ENCODE data around the gene KCNIP3.

The KCNIP3 gene

GRCh38 chr2:95312543-95313201 is 15.5 kb downstream of the KCNIP3 start:
- no peak for DNase-seq (ENCODE audit: low read depth)

DNA sequence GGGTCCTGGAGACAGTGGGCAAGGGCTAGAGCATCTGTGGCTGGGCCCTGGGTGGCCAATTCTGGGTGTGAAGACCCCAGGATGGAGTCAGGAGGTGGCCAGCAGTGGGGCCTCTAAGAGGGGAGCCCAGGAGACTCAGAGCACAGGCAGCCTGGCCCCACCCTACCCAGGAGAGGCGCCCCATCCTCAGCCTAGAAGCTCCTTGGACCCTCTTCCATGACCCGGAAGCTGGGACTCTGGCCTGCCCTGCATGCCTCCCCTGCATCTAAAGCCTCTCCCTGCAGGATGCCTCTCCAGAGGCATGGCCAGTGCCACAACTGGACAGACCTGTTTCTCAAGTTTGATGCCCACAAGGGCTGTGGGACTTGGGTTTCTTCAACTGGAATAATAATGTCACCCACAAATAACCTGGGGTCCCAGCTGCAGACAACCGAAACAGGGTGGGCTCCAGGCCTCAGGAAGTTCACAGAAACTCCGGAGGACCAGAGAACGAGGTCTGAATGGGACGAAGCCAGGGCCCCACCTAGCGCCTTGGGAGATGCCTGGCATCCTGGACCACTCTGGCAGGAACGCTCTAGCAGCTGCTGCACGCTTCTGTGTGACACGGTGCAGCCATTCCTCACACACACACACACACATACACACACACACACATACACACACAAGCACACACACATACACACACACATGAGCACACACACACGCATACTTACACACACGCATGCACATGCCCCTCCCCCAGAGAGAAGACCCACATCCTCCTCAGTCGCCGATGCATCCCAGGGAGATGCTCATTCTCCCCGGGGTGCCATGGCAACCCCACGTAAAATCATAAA is 16.4 kb downstream of the KCNIP3 start:
- no peak for DNase-seq (ENCODE audit: low read depth)

- no peak for DNase-seq (ENCODE audit: low read depth)
Measured at GRCh38 chr2:95314598-95314963, 17.4 kb downstream of the KCNIP3 start.

- DNase-seq (ENCODE audit: low read depth), result peak; percentile 59
Measured at GRCh38 chr2:95314964-95315611, 17.9 kb downstream of the KCNIP3 start.

DNA sequence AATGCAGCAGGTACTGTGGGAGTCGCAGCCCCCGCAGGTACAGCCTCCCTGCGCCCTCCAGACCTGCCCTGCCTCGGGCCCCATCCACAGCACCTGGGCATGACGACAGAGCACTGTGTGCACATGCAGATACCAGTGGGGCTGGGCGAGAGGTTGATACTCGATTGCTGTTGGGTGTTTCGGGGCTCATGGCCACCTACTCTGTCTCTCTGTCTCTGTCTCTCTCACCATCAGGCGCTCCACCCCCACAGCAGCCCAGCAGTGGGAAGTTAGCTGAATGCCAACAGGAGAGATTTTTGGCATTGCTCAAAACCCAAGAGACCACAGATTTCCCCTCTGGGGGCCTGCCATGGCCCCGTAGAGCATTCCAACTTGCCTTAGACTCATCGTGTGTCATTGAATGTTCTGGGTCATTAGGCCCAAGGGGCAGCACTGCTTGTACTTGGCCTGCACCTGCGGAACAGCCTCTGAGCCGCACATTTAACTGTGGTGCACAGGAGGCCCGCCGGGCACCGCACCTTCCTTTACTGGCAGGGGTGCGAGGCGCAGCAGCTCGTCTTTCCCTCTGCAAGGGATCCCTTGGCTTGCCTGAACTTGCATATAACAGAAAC is 18.8 kb downstream of the KCNIP3 start:
- peak; percentile 91 for DNase-seq (ENCODE audit: low read depth)

GRCh38 chr2:95316466-95317122 is 19.4 kb downstream of the KCNIP3 start:
- peak; percentile 91 for DNase-seq (ENCODE audit: low read depth)

- DNase-seq (ENCODE audit: low read depth), result no peak
Measured at GRCh38 chr2:95317123-95317500, 20.0 kb downstream of the KCNIP3 start.

DNA sequence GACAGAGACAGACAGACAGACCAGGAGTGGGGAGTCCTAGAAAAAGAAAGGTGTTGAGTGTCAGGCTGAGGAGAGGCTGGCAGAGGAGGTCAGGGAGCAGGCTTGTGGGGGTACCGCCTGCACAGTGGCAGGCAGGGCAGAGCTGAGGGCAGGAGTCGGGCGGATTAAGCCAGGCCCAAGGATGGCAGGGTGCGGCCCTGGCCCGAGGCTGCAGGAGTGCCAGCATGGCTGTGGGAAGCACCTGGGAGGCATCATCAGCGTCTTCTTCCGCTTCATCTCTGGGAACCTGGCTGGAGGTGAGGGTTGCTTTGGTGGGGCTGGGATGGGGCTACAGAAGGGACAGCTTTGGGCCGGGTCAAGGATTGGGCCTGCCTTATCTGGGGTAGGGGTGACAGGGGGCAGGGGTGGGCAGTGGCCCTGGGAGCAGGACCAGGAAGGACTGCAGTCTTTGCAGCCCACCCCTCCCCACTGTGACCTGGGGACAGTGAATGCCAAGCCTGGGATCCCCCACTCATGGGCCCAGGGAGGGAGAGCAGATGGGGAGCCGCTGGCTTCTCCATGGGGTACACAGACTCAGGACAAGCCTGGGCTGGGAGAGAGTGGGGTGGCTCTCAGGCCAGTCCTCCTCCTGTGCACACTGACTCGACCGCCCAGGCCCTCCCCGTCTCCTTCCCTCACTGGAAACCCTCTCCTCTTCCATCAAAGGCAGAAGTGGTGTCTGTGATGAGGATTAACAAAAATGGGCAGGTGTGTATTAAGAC is 20.7 kb downstream of the KCNIP3 start:
- DNase-seq (ENCODE audit: low read depth), result no peak

DNA sequence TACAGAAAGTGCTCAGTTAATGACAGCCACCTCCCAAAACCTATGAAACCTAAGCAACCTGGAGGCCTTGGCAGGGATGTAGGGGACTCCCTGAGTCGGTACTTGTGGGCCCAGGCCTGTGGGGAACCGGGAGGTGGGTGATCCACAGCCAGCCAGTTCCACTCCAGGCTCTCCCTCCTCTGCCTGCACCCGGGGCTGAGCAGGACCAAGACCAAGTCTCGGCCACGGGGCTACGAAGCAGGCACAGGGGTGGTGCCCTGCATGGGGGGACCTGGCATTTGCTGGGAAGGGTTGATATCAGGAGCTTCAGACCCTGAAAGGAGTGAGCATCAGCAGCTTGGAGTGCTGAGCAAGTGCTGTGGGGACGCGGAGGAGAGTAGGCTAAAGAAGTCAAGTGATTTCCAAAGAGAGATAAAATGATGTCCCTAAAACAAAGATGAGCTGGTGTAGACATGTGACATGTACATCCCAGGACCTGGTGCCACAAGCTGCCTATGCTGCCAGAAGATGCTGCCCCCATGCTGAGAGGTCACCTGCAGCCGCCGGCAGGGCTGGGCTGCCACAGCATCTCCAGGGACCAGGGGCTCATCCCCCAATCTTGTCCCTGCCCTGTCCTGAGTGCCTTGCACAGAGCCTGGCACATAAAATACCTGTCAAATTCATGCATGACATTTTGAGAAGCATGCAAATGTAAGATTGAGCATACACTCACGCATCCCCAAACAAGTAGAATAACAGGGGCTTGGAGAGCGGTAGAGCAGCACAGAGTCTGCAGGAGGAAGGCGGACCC is 21.5 kb downstream of the KCNIP3 start:
- no peak for DNase-seq (ENCODE audit: low read depth)

GRCh38 chr2:95319481-95320343 is 22.6 kb downstream of the KCNIP3 start:
- DNase-seq (ENCODE audit: low read depth), result no peak

DNA sequence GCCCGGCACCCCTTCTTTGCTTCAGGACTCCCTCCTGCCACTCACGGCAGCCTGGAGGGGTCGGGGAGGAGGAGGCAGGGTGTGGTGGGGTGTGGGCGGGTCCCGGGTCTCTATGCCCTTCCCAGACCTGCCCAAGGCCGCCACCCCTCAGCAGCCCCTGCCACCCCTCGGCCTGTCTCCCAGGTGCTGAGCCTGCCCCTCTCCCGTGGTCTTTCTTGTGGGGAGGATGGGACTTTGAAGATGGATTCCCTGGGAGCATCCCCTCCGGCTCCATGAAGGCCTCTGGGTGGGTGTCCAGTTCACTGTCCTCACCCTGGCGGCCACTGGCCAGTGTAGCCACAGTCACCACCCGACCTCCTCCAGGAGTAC is 23.2 kb downstream of the KCNIP3 start:
- DNase-seq (ENCODE audit: low read depth), result no peak

DNA sequence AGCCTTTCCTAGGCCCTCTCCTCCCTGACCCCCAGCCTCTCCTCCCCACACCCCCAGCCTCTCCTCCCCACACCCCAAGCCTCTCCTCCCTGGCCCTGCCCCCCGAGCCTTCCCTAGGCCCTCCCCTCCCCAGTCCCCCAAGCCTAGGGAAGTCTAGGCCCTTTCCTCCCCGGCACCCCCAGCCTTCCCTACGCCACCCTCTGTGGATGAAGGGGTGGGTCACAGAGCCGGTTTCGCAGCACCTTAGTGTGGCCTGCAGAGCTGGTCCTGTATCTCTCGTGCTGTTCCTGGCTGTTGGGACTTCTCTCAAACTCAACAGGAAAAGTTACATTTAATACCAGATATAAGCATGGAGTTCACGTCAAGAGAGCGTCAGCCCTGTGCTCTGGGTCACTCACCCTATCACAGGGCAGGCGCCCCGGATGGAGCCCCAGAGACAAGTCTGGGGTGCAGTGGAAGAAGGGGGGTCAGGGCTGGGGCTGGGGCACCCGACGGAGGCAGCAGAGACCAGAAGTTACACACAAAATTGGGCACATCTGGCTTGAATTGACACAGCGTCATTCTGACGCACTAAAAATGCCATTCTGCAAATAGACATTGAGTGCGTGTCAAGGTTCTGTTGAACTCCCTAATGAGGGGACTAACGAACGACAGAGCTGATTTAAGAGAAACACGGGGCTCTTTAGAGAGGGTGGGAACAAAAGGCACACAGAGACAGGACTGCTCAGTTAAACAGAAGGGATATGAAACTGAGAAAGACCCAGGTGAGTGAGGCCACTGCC is 24.0 kb downstream of the KCNIP3 start:
- peak; percentile 95 for DNase-seq (ENCODE audit: low read depth)

GRCh38 chr2:95323347-95324155 is 26.4 kb downstream of the KCNIP3 start:
- peak; percentile 39 for DNase-seq (ENCODE audit: low read depth)

- DNase-seq (ENCODE audit: low read depth), result no peak
Measured at GRCh38 chr2:95325026-95325425, 27.9 kb downstream of the KCNIP3 start.

GRCh38 chr2:95325590-95326432 is 28.7 kb downstream of the KCNIP3 start:
- no peak for DNase-seq (ENCODE audit: low read depth)

DNA sequence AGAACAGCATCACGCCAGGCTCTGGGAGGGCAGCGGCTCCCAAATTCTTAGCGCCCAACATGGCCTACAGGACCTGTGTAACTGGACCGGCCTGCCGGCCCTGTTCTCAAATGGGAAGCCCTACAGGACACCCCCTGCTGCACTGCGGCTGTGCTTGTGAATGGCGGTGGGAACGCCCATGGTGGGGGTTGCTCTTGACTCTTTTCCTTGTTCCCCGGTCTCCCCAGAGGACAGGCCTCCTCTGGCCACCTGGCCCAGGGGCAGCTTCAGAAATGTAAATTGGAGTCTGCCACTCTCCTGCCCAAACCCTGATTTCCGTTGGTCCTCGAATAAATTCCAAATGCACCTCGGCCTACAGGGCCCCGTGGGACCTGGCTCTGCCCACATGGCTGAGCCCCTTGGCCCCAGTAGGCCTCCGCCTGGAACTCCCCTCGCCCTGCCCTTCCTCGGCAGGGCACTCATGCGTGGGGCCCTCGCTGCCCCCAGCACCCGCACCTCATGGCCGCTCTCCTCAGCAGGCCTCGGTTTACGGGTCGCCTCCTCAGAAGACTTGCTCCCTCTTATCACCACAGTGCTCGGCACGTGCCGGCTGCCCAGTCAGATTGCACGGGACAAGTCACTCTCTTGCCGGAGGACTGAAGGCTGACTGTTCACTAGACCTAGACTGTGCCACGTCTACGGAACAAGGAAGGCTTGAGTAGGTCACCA is 29.4 kb downstream of the KCNIP3 start:
- DNase-seq (ENCODE audit: low read depth), result no peak

Measured in fibroblast of gingiva (primary cell).